ENCODE data around the gene CDCA4. TPM values are rescaled to one million over a fixed set of nuclear protein-coding genes. Genes with fewer than 3 reads are reported as not detected.

CDCA4 gene
- total RNA-seq, 2 donors from 2014 or later = 46.6 to 65.1 TPM

DNA sequence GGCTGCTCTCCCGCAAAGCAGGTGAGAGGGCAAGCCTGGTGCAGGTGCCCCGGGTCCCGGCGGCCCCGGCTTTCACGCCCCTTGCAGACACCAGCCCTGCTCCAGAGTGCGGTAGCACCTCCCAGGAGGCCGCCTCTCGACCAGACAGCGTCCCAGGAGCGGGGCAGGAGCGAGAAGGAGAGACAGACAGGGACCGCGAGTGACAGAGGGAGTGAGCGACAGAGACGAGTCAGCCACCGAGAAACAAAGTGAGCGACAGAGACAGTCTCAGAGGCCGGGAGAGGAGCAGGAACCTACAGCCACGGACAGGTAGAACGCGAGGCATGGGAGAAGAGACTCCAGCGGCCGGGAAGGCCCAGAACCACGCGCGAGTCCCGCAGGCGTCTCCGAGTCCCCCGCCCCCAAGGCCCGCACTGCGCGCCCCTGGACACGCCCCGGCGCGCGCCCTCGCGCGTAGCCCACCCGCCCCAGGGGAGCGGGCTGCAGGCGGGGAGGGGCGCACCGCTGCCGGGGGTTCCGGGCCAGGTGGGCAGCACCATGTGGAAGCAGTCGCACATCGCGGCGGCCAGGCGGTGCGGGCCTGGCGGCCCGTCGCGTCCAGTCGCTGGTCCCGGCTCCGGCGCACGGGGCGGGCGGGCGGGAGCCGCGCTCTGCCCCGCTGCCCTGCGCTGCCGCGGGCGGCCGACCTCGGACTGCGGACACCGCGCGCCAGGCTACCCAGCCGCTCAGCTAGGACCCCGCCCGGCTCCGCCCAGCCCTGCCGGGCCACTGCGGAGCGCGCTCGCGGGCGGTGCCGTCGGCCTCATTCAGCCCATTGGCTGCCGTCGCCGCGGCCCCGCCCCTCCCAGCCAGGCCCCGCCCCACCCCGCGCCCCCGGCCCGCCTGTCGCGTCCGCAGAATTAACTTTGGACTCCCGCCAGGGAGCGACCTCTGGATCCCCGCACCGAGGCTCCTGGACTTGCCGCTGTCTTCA, 42.9 kb downstream of the CDCA4 start, which contains the start of gene AHNAK2:
TSS of gene AHNAK2 (minus strand) at position 694 of the 973 bp plus-strand sequence. CDS start at position 557, 137 bp downstream.
- WGBS, 2 experiments (ENCODE audit: insufficient coverage in 1 of 2, insufficient read length in 1 of 2) = 3 to 5% methylated on average over 54 to 111 of the region's 111 CpGs
- Mint-ChIP-seq H3K27ac (no peak within 1 kb of the TSS), H3K36me3 (ENCODE audit: low read depth) (no peaks in the 10 kb centered on the region), H3K4me3 (peak within 1 kb of the TSS; percentile 68), H3K27me3 (ENCODE audit: insufficient read depth) (peaks cover 55% of the 10 kb centered on the region), H3K9me3 (no peaks in the 10 kb centered on the region), H3K4me1 (peaks cover 3% of the 10 kb centered on the region)
- no peak within 1 kb of the TSS for H3K27ac ChIP-seq (ENCODE audit: low read depth, low read length)
- no peaks in the 10 kb centered on the region for H3K36me3 ChIP-seq (ENCODE audit: control insufficient read depth, insufficient read depth, low read length)
- no peaks in the 10 kb centered on the region for H3K4me1 ChIP-seq (ENCODE audit: control insufficient read depth, insufficient read depth, low read length)
- H3K9ac ChIP-seq (ENCODE audit: extremely low read depth, low read length, poor library complexity, severe bottlenecking) = no peak within 1 kb of the TSS
- H3K27me3 ChIP-seq (ENCODE audit: control insufficient read depth, insufficient read depth, low read length, poor library complexity, severe bottlenecking) = peaks cover 36% of the 10 kb centered on the region
- DNase-seq = peak; percentile 95
- H3K9me3 ChIP-seq (ENCODE audit: control insufficient read depth, low read length) = no peaks in the 10 kb centered on the region
- no peak for TF ChIP-seq CTCF (conservative IDR thresholded peaks at IDR 0.05)
- peak within 1 kb of the TSS; percentile 77 for H3K4me3 ChIP-seq (ENCODE audit: low read length)

GRCh38 chr14:104977008-104977680, 43.7 kb downstream of the CDCA4 start:
- no peaks in the 10 kb centered on the region for H3K4me1 ChIP-seq (ENCODE audit: control insufficient read depth, insufficient read depth, low read length)

More at GRCh38 chr14:104977008-104977680, 43.7 kb downstream of the CDCA4 start:
- no peaks in the 10 kb centered on the region for H3K9me3 Mint-ChIP-seq
- peak overlapping the region; percentile 68 for H3K4me3 Mint-ChIP-seq
- Histone ChIP-seq H3K9me3 (ENCODE audit: control insufficient read depth, low read length) (no peaks in the 10 kb centered on the region), H3K27ac (ENCODE audit: low read depth, low read length) (no peak overlapping the region), H3K27me3 (ENCODE audit: control insufficient read depth, insufficient read depth, low read length, poor library complexity, severe bottlenecking) (peaks cover 36% of the 10 kb centered on the region), H3K9ac (ENCODE audit: extremely low read depth, low read length, poor library complexity, severe bottlenecking) (no peak overlapping the region), H3K36me3 (ENCODE audit: control insufficient read depth, insufficient read depth, low read length) (no peaks in the 10 kb centered on the region), H3K4me3 (ENCODE audit: low read length) (peak overlapping the region; percentile 77)
- H3K4me1 Mint-ChIP-seq = peaks cover 3% of the 10 kb centered on the region
- H3K27ac Mint-ChIP-seq = no peak overlapping the region
- WGBS, 2 experiments (ENCODE audit: insufficient coverage in 1 of 2, insufficient read length in 1 of 2) = 73 to 94% methylated on average over 2 to 11 of the region's 11 CpGs
- no peak for DNase-seq
- no peaks in the 10 kb centered on the region for H3K36me3 Mint-ChIP-seq (ENCODE audit: low read depth)
- peaks cover 55% of the 10 kb centered on the region for H3K27me3 Mint-ChIP-seq (ENCODE audit: insufficient read depth)
- no peak for TF ChIP-seq CTCF (conservative IDR thresholded peaks at IDR 0.05)

Measured in endodermal cell (in vitro differentiated cells).